Measurements from ENCODE around the gene ARF3.

GRCh38 chr12:48917857-48918537, 39.3 kb downstream of the ARF3 start:
- TF ChIP-seq POLR2AphosphoS5 (IDR thresholded peaks at IDR 0.05; ENCODE audit: low read depth, low read length) (no peak), POLR2A (IDR thresholded peaks at IDR 0.05; ENCODE audit: low read depth, low read length) (no peak)

Measured in GM12892 (cell line).